ENCODE measurements around the gene HBG1. TPM values are rescaled to one million over a fixed set of nuclear protein-coding genes. Genes with fewer than 3 reads are reported as not detected.

HBG1 gene
- total RNA-seq, 1 experiment from 2014 or later, result not detected

DNA sequence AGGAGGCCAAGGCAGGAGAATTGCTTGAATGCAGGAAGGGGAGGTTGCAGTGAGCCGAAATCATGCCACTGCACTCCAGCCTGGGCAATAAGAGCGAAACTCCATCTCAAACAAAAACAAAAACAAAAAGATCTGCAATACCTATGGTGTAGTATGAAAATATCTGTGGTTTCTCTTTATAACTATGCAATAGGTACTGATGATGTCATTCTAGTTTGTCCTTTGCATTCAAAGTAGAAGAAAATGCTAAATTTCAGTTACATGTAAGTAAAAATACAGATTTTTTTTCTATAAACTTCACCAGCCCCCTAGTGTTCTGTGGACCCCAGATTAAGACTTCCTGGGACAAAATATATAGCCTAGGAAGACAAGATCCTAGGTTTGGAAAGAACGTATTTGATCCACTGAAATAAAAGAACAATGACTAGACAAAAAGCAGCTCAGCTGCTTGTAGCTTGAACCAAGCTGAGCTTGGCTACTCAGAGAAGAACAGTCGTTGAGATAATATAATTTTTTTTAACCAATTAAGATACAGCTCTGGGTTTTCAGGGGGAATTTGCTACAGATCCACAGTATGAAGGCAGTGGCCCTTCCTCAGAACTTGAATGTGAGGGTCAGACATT, 22.8 kb upstream of the HBG1 start:
- Histone ChIP-seq H4K8ac (replicated peaks; ENCODE audit: insufficient read length, low read depth, low read length) (no peak overlapping the region), H3K9me3 (ENCODE audit: control insufficient read depth, low read depth, low read length) (no peaks in the 10 kb centered on the region), H3K27me3 (ENCODE audit: insufficient read depth, low read length) (no peaks in the 10 kb centered on the region), H3K18ac (ENCODE audit: insufficient read length, low read depth, low read length) (no peak overlapping the region), H3K14ac (ENCODE audit: insufficient read depth, low read length) (no peak overlapping the region), H4K20me1 (ENCODE audit: control insufficient read depth, insufficient read depth, insufficient read length) (no peaks in the 10 kb centered on the region), H2BK120ac (ENCODE audit: low read depth, low read length, poor library complexity, severe bottlenecking) (no peak overlapping the region), H3K23ac (ENCODE audit: insufficient read length, low read depth, low read length) (no peak overlapping the region), H2BK12ac (ENCODE audit: insufficient read length, low read depth, low read length) (no peak overlapping the region), H3K4me2 (ENCODE audit: insufficient read depth, insufficient read length, low read length) (no peak overlapping the region), H3K79me1 (ENCODE audit: insufficient read depth, low read depth, low read length, poor library complexity, severe bottlenecking) (no peaks in the 10 kb centered on the region), H2AK5ac (ENCODE audit: insufficient read length, low read length) (no peak overlapping the region), H3K4ac (ENCODE audit: low read depth, low read length) (no peak overlapping the region), H4K5ac (ENCODE audit: insufficient read length, low read depth, low read length) (no peak overlapping the region), H3K23me2 (ENCODE audit: insufficient read length, low read depth, low read length, poor library complexity, severe bottlenecking) (no peaks in the 10 kb centered on the region), H3K79me2 (ENCODE audit: insufficient read depth, low read length) (no peaks in the 10 kb centered on the region), H2BK5ac (ENCODE audit: insufficient read length, low read length) (no peak overlapping the region), H3K4me1 (ENCODE audit: insufficient read depth, low read length) (no peaks in the 10 kb centered on the region), H3T11ph (ENCODE audit: low read length) (no peak overlapping the region), H2BK15ac (ENCODE audit: low read depth, low read length) (no peak overlapping the region), H4K91ac (ENCODE audit: insufficient read length, low read depth, low read length) (no peak overlapping the region), H3K27ac (ENCODE audit: insufficient read length, low read depth, low read length) (no peak overlapping the region), H3K9ac (ENCODE audit: extremely low read depth, insufficient read length, low read length) (no peak overlapping the region), H3K56ac (ENCODE audit: insufficient read length, low read depth, low read length) (no peak overlapping the region), H2AFZ (ENCODE audit: low read length) (no peak overlapping the region), H2BK20ac (ENCODE audit: low read depth, low read length, poor library complexity, severe bottlenecking) (no peak overlapping the region)
- H3K4me1 Mint-ChIP-seq, result peaks cover 5% of the 10 kb centered on the region in 2 experiments
- H3K9me3 Mint-ChIP-seq, result no peaks in the 10 kb centered on the region
- no peak for DNase-seq
- H3K27me3 Mint-ChIP-seq (ENCODE audit: low read depth), result no peaks in the 10 kb centered on the region
- H3K36me3 Mint-ChIP-seq (ENCODE audit: insufficient read depth in 1 of 3, low read depth in 3 of 3), result no peaks in the 10 kb centered on the region
- no peak overlapping the region for H3K27ac Mint-ChIP-seq
- no CpG with 5 or more reads among the region's 4 CpGs for WGBS (ENCODE audit: extremely low coverage, insufficient read length, low lambda C conversion rate)
- no peak for TF ChIP-seq CTCF (conservative IDR thresholded peaks at IDR 0.05)
- H3K4me3 Mint-ChIP-seq, result no peak overlapping the region
